PC-3 (cell line): ENCODE measurements around the gene ATG5. TPM values are rescaled to one million over a fixed set of nuclear protein-coding genes. Genes with fewer than 3 reads are reported as not detected.

Source experiments
- ATAC-seq: fragments of 200-7000 bp; cut with Tn5 transposase; 2 replicates; pipeline ENCODE4 v1.9.1; 2020; ENCODE audit warnings: mild to moderate bottlenecking, moderate library complexity
- BruUV-seq: library from RNA; stranded (reverse); fragments of 400-500 nt; replicated peaks from 2 replicates; lab custom pipeline; 2021; lab: Mats Ljungman, UMichigan
- CTCF ChIA-PET: fragments of 300-600 bp; sonication (Branson Sonifier 250); formaldehyde crosslinking; loops from one replicate; lab custom pipeline; 2022; ENCODE audit warnings: antibody characterized with exemption; lab: Charles Lee
- POLR2A ChIA-PET: fragments of 300-600 bp; sonication (Branson Sonifier 250); formaldehyde crosslinking; loops from one replicate; lab custom pipeline; 2022; ENCODE audit warnings: antibody characterized with exemption; ENCODE audit not compliant: unreplicated experiment; lab: Charles Lee
- DNase-seq: peaks from one replicate; pipeline ENCODE4 v3.0.0-alpha.2; 2015
- H2AFZ ChIP-seq: fragments of 300-600 bp; sonication (generic); 2 replicates; pipeline ENCODE4 v1.6.0; 2016; ENCODE audit warnings: antibody characterized with exemption, low read length
- H3F3A ChIP-seq: fragments of 300-600 bp; sonication (generic); one replicate; pipeline ENCODE4 v1.6.0; 2017; ENCODE audit warnings: antibody characterized with exemption, low read length, control low read depth, mild to moderate bottlenecking; ENCODE audit not compliant: unreplicated experiment
- H3K27ac ChIP-seq: fragments of 300-600 bp; sonication (generic); 2 replicates; pipeline ENCODE4 v1.5.1; 2016; ENCODE audit warnings: mild to moderate bottlenecking, low read length
- H3K27me3 ChIP-seq: fragments of 300-600 bp; sonication (generic); 2 replicates; pipeline ENCODE4 v1.6.1; 2016; ENCODE audit warnings: low read length, mixed read lengths
- H3K36me3 ChIP-seq: fragments of 300-600 bp; sonication (generic); 2 replicates; pipeline ENCODE4 v1.6.1; 2016; ENCODE audit warnings: low read depth, mixed run types, low read length, mixed read lengths
- H3K4me1 ChIP-seq: fragments of 300-600 bp; sonication (generic); 2 replicates; pipeline ENCODE4 v1.5.1; 2016; ENCODE audit warnings: low read length; ENCODE audit not compliant: insufficient read depth
- H3K4me2 ChIP-seq: fragments of 300-600 bp; sonication (generic); 2 replicates; pipeline ENCODE4 v1.6.0; 2016; ENCODE audit warnings: low read length
- H3K4me3 ChIP-seq: fragments of 300-600 bp; sonication (generic); 2 replicates; pipeline ENCODE4 v1.5.1; 2016; ENCODE audit warnings: mild to moderate bottlenecking, low read length, mixed read lengths
- H3K79me2 ChIP-seq: fragments of 300-600 bp; sonication (generic); 2 replicates; pipeline ENCODE4 v1.6.1; 2017; ENCODE audit warnings: low read length, mixed read lengths
- H3K9ac ChIP-seq: fragments of 300-600 bp; sonication (generic); 2 replicates; pipeline ENCODE4 v1.6.0; 2016; ENCODE audit warnings: mild to moderate bottlenecking, low read length
- H3K9me2 ChIP-seq: fragments of 300-600 bp; sonication (generic); replicated peaks from 2 replicates; pipeline ENCODE4 v1.6.1; 2016; ENCODE audit warnings: mixed run types, low read length, mixed read lengths
- H3K9me3 ChIP-seq: fragments of 300-600 bp; sonication (generic); 2 replicates; pipeline ENCODE4 v1.6.1; 2016; ENCODE audit warnings: low read length, mixed read lengths
- H4K20me1 ChIP-seq: fragments of 300-600 bp; sonication (generic); 2 replicates; pipeline ENCODE4 v1.6.1; 2016; ENCODE audit warnings: low read length, mixed read lengths
- EZH2 ChIP-seq: fragments of 300-600 bp; sonication (generic); IDR thresholded peaks from one replicate; pipeline ENCODE4 v1.6.1; 2017; ENCODE audit warnings: antibody characterized with exemption, mild to moderate bottlenecking, low read length; ENCODE audit not compliant: unreplicated experiment
- EZH2phosphoT487 ChIP-seq: fragments of 300-600 bp; sonication (generic); IDR thresholded peaks from 2 replicates; pipeline ENCODE4 v1.6.1; 2018; ENCODE audit warnings: mild to moderate bottlenecking, antibody characterized with exemption, low read length, borderline replicate concordance
- intact Hi-C: fragments of 100-400 bp; cut with micrococcal nuclease; formaldehyde crosslinking; loops from 2 replicates; pipeline ENCODE4 v1.9.0; 2023
- total RNA-seq: library from RNA; depleted of rRNA; stranded (reverse); fragments of >200 nt; gene quantifications from 2 replicates; pipeline ENCODE4 v1.2.3, GENCODE V29; 2014
- TF ChIP-seq, protein P1 (sequence below): fragments of 300-600 bp; sonication (generic); conservative IDR thresholded peaks from 2 replicates; pipeline ENCODE4 v1.5.1; 2017; ENCODE audit warnings: antibody characterized with exemption, low read depth, mild to moderate bottlenecking, low read length

The ATG5 gene
- total RNA-seq, 1 experiment from 2014 or later: 38.8 TPM

DNA sequence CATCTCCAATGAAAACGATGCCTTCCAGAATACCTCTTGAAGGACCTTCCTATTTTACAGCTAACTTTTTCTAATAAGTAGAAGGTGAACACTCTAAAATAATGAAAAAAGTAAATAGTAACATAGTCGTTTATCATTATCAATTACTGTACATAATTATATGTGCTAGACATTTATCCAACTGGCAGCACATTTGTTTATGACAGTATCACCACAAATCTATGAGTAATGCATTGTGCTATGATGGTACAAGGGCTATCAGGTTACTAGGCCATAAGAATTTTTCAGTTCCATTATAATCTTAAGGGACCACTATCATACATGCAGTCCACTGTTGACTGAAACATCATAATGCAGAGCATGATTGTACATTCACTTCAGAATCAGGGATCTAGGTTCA is 68.4 kb downstream of the ATG5 start:
- peaks cover 66% of the 10 kb centered on the region for H3K79me2 ChIP-seq
- H4K20me1 ChIP-seq: no peaks in the 10 kb centered on the region
- 0 out of 2 replicates have a peak, but pooled peaks have one; percentile 7 for ATAC-seq
- ChIA-PET CTCF (no interaction called here), POLR2A (no interaction called here)
- H3K9me2 ChIP-seq: no peaks in the 10 kb centered on the region
- H3K9me3 ChIP-seq: no peaks in the 10 kb centered on the region
- BruUV-seq: no TSS peak
- H3K27ac ChIP-seq: peak overlapping the region; percentile 62
- H3K4me2 ChIP-seq: peak overlapping the region; percentile 58
- no peak overlapping the region for H3K9ac ChIP-seq
- no peak overlapping the region for H2AFZ ChIP-seq
- H3K36me3 ChIP-seq: no peaks in the 10 kb centered on the region
- TF ChIP-seq, protein P1, sequence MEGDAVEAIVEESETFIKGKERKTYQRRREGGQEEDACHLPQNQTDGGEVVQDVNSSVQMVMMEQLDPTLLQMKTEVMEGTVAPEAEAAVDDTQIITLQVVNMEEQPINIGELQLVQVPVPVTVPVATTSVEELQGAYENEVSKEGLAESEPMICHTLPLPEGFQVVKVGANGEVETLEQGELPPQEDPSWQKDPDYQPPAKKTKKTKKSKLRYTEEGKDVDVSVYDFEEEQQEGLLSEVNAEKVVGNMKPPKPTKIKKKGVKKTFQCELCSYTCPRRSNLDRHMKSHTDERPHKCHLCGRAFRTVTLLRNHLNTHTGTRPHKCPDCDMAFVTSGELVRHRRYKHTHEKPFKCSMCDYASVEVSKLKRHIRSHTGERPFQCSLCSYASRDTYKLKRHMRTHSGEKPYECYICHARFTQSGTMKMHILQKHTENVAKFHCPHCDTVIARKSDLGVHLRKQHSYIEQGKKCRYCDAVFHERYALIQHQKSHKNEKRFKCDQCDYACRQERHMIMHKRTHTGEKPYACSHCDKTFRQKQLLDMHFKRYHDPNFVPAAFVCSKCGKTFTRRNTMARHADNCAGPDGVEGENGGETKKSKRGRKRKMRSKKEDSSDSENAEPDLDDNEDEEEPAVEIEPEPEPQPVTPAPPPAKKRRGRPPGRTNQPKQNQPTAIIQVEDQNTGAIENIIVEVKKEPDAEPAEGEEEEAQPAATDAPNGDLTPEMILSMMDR: no peak
- TF ChIP-seq EZH2: no peak
- no peak for TF ChIP-seq EZH2phosphoT487
- H3K27me3 ChIP-seq: no peaks in the 10 kb centered on the region
- intact Hi-C loops: no loop called here
- peak; percentile 62 for DNase-seq
- peaks cover 73% of the 10 kb centered on the region for H3K4me1 ChIP-seq
- H3K4me3 ChIP-seq: peak overlapping the region; percentile 34; the same call in 1 of the 2 replicates
- no peaks in the 10 kb centered on the region for H3F3A ChIP-seq

- Histone ChIP-seq H2AFZ (no peak overlapping the region), H4K20me1 (no peaks in the 10 kb centered on the region), H3K4me3 (no peak overlapping the region), H3K27me3 (no peaks in the 10 kb centered on the region), H3K36me3 (no peaks in the 10 kb centered on the region), H3K27ac (peak overlapping the region; percentile 62), H3K9me3 (no peaks in the 10 kb centered on the region), H3K9me2 (no peaks in the 10 kb centered on the region), H3K79me2 (peaks cover 70% of the 10 kb centered on the region), H3K4me2 (peak overlapping the region; percentile 70), H3K4me1 (peaks cover 69% of the 10 kb centered on the region), H3F3A (no peaks in the 10 kb centered on the region), H3K9ac (no peak overlapping the region)
- CTCF ChIA-PET: no interaction called here
- DNase-seq (peak; percentile 74), ATAC-seq (peak; percentile 72)
- intact Hi-C loops: no loop called here
- TF ChIP-seq EZH2phosphoT487 (no peak), EZH2 (no peak)
- TF ChIP-seq, protein P1: no peak
- POLR2A ChIA-PET: no interaction called here
- no TSS peak for BruUV-seq
These were observed 69.2 kb downstream of the ATG5 start for GRCh38 chr6:106256201-106256968.

GRCh38 chr6:106255306-106255705 is 70.3 kb downstream of the ATG5 start:
- peaks cover 67% of the 10 kb centered on the region for H3K79me2 ChIP-seq
- ATAC-seq (no peak), DNase-seq (no peak)
- BruUV-seq: no TSS peak
- no peaks in the 10 kb centered on the region for H3K9me3 ChIP-seq
- no peak overlapping the region for H2AFZ ChIP-seq
- TF ChIP-seq EZH2: no peak
- TF ChIP-seq EZH2phosphoT487: no peak
- TF ChIP-seq, protein P1: no peak
- ChIA-PET CTCF (no interaction called here), POLR2A (interaction anchor here (0.7 kb wide), 1 partner anchor 32 kb away, joined by 3 read pairs; no protein-coding TSS in a partner anchor)
- H3K9ac ChIP-seq: no peak overlapping the region
- H3K4me2 ChIP-seq: 0 out of 2 replicates have a peak overlapping the region, but pooled peaks have one; percentile 70
- no peaks in the 10 kb centered on the region for H3K27me3 ChIP-seq
- peaks cover 59% of the 10 kb centered on the region for H3K4me1 ChIP-seq
- no peaks in the 10 kb centered on the region for H3K9me2 ChIP-seq
- intact Hi-C loops: no loop called here
- H3F3A ChIP-seq: no peaks in the 10 kb centered on the region
- H3K27ac ChIP-seq: peak overlapping the region; percentile 65; the same call in 1 of the 2 replicates
- no peak overlapping the region for H3K4me3 ChIP-seq
- H3K36me3 ChIP-seq: no peaks in the 10 kb centered on the region
- no peaks in the 10 kb centered on the region for H4K20me1 ChIP-seq
